H9 (cell line): ENCODE data around the gene C19orf25. TPM values are rescaled to one million over a fixed set of nuclear protein-coding genes. Genes with fewer than 3 reads are reported as not detected.

Experiments
- DNase-seq: peaks from one replicate; pipeline ENCODE4 v3.0.0-alpha.2; 2017
- H2AFZ ChIP-seq: one replicate; pipeline ENCODE4 v1.6.1; 2013; ENCODE audit warnings: mild to moderate bottlenecking, low read length, control low read depth, moderate library complexity
- H2AK5ac ChIP-seq: 2 replicates; pipeline ENCODE4 v1.6.1; 2013; ENCODE audit warnings: low read length, control low read depth, mixed read lengths; ENCODE audit not compliant: insufficient read length
- H2BK120ac ChIP-seq: one replicate; pipeline ENCODE4 v1.6.1; 2013; ENCODE audit warnings: low read depth, mild to moderate bottlenecking, low read length, control low read depth, inconsistent platforms; ENCODE audit not compliant: poor library complexity, severe bottlenecking
- H2BK12ac ChIP-seq: 2 replicates; pipeline ENCODE4 v1.6.1; 2013; ENCODE audit warnings: low read length, control low read depth, mixed read lengths, low read depth; ENCODE audit not compliant: insufficient read length
- H2BK15ac ChIP-seq: 2 replicates; pipeline ENCODE4 v1.6.1; 2013; ENCODE audit warnings: low read depth, low read length, control low read depth
- H2BK20ac ChIP-seq: one replicate; pipeline ENCODE4 v1.6.1; 2013; ENCODE audit warnings: low read depth, mild to moderate bottlenecking, low read length, control low read depth, inconsistent platforms; ENCODE audit not compliant: poor library complexity, severe bottlenecking
- H2BK5ac ChIP-seq: 2 replicates; pipeline ENCODE4 v1.6.1; 2013; ENCODE audit warnings: low read length, control low read depth, mixed read lengths; ENCODE audit not compliant: insufficient read length
- H3K14ac ChIP-seq: 2 replicates; pipeline ENCODE4 v1.6.1; 2013; ENCODE audit warnings: low read length, control low read depth; ENCODE audit not compliant: insufficient read depth
- H3K18ac ChIP-seq: 2 replicates; pipeline ENCODE4 v1.6.1; 2013; ENCODE audit warnings: low read depth, mild to moderate bottlenecking, mixed read lengths, low read length, control low read depth; ENCODE audit not compliant: insufficient read length
- H3K23ac ChIP-seq: 2 replicates; pipeline ENCODE4 v1.6.1; 2013; ENCODE audit warnings: low read length, control low read depth, mixed read lengths, low read depth; ENCODE audit not compliant: insufficient read length
- H3K23me2 ChIP-seq: 2 replicates; pipeline ENCODE4 v1.6.1; 2013; ENCODE audit warnings: low read depth, mild to moderate bottlenecking, mixed read lengths, low read length, control low read depth; ENCODE audit not compliant: insufficient read length, poor library complexity, severe bottlenecking
- H3K27ac ChIP-seq: 2 replicates; pipeline ENCODE4 v1.5.1; 2013; ENCODE audit warnings: low read length, control low read depth, mixed read lengths, low read depth; ENCODE audit not compliant: insufficient read length
- H3K27me3 ChIP-seq: 2 replicates; pipeline ENCODE4 v1.6.1; 2013; ENCODE audit warnings: low read length, control low read depth, inconsistent platforms; ENCODE audit not compliant: insufficient read depth
- H3K4ac ChIP-seq: 2 replicates; pipeline ENCODE4 v1.6.1; 2013; ENCODE audit warnings: low read depth, mild to moderate bottlenecking, control low read depth, inconsistent platforms, low read length, moderate library complexity
- H3K4me1 ChIP-seq: 2 replicates; pipeline ENCODE4 v1.6.1; 2013; ENCODE audit warnings: low read length, control low read depth, inconsistent platforms; ENCODE audit not compliant: insufficient read depth
- H3K4me2 ChIP-seq: 2 replicates; pipeline ENCODE4 v1.6.1; 2013; ENCODE audit warnings: low read length, control low read depth, mixed read lengths; ENCODE audit not compliant: insufficient read length, insufficient read depth
- H3K56ac ChIP-seq: 2 replicates; pipeline ENCODE4 v1.6.1; 2013; ENCODE audit warnings: low read depth, mild to moderate bottlenecking, mixed read lengths, low read length, control low read depth; ENCODE audit not compliant: insufficient read length
- H3K79me1 ChIP-seq: 2 replicates; pipeline ENCODE4 v1.6.1; 2013; ENCODE audit warnings: low read depth, mild to moderate bottlenecking, moderate library complexity, low read length, control low read depth, inconsistent platforms; ENCODE audit not compliant: insufficient read depth, poor library complexity, severe bottlenecking
- H3K79me2 ChIP-seq: 2 replicates; pipeline ENCODE4 v1.6.1; 2013; ENCODE audit warnings: low read length, control low read depth, inconsistent platforms; ENCODE audit not compliant: insufficient read depth
- H3K9ac ChIP-seq: 2 replicates; pipeline ENCODE4 v1.6.1; 2013; ENCODE audit warnings: low read length, control low read depth, mixed read lengths; ENCODE audit not compliant: insufficient read length; ENCODE audit errors: extremely low read depth
- H3K9me3 ChIP-seq: one replicate; pipeline ENCODE4 v1.6.1; 2013; ENCODE audit warnings: low read depth, low read length, inconsistent platforms; ENCODE audit not compliant: control insufficient read depth
- H3T11ph ChIP-seq: one replicate; pipeline ENCODE4 v1.6.1; 2013; ENCODE audit warnings: mild to moderate bottlenecking, low read length, control low read depth, inconsistent platforms
- H4K20me1 ChIP-seq: one replicate; pipeline ENCODE4 v1.6.1; 2013; ENCODE audit not compliant: control insufficient read depth, insufficient read length, insufficient read depth
- H4K5ac ChIP-seq: 2 replicates; pipeline ENCODE4 v1.6.1; 2013; ENCODE audit warnings: low read depth, mild to moderate bottlenecking, mixed read lengths, low read length, control low read depth; ENCODE audit not compliant: insufficient read length
- H4K8ac ChIP-seq: replicated peaks from 2 replicates; pipeline ENCODE4 v1.6.1; 2013; ENCODE audit warnings: low read length, control low read depth, mixed read lengths, low read depth; ENCODE audit not compliant: insufficient read length
- H4K91ac ChIP-seq: 2 replicates; pipeline ENCODE4 v1.6.1; 2013; ENCODE audit warnings: low read depth, mild to moderate bottlenecking, moderate library complexity, mixed read lengths, low read length, control low read depth; ENCODE audit not compliant: insufficient read length
- H3K27ac Mint-ChIP-seq, 3 experiments: 2 replicates in 2 of 3; 3 replicates in 1 of 3; pipeline ENCODE4 v1.8.0; 2020 to 2021; ENCODE audit warnings: mixed read lengths in 3 of 3, mild to moderate bottlenecking in 1 of 3, moderate library complexity in 1 of 3
- H3K27me3 Mint-ChIP-seq: 2 replicates; pipeline ENCODE4 v1.8.0; 2021; ENCODE audit warnings: low read depth, mild to moderate bottlenecking, moderate library complexity, mixed read lengths
- H3K36me3 Mint-ChIP-seq, 3 experiments: 2 replicates in 2 of 3; 3 replicates in 1 of 3; pipeline ENCODE4 v1.8.0; 2020 to 2021; ENCODE audit warnings: low read depth in 3 of 3, mixed read lengths in 3 of 3; ENCODE audit not compliant: insufficient read depth in 1 of 3
- H3K4me1 Mint-ChIP-seq, 2 experiments: 2 replicates each; pipeline ENCODE4 v1.8.0; 2020; ENCODE audit warnings: mixed read lengths in 2 of 2
- H3K4me3 Mint-ChIP-seq, 2 experiments: 2 replicates in 1 of 2; 3 replicates in 1 of 2; pipeline ENCODE4 v1.8.0; 2020 to 2021; ENCODE audit warnings: mild to moderate bottlenecking in 2 of 2, mixed read lengths in 2 of 2, moderate library complexity in 1 of 2
- H3K9me3 Mint-ChIP-seq, 2 experiments: 2 replicates in 1 of 2; 3 replicates in 1 of 2; pipeline ENCODE4 v1.8.0; 2020; ENCODE audit warnings: mild to moderate bottlenecking in 2 of 2, mixed read lengths in 2 of 2, moderate library complexity in 1 of 2
- WGBS: extraction: QIAGEN DNeasy Blood & Tissue Kit; methylation state at CpG from one replicate; pipeline ENCODE4 v1.1.7; 2013; ENCODE audit warnings: missing lambda C conversion rate, low lambda C conversion rate, mixed read lengths; ENCODE audit not compliant: insufficient read length; ENCODE audit errors: extremely low coverage; 5-methylcytosine and 5-hydroxymethylcytosine counted together
- total RNA-seq: library from RNA; stranded (reverse); gene quantifications from 2 replicates; pipeline ENCODE4 v1.2.1, GENCODE V29; 2021
- TF ChIP-seq, protein P1 (sequence below): fragments of 200-600 bp; sonication (generic); conservative IDR thresholded peaks from 3 replicates; pipeline ENCODE4 v1.8.0; 2021; ENCODE audit warnings: antibody characterized with exemption, mild to moderate bottlenecking

Gene C19orf25
- total RNA-seq, 1 experiment from 2014 or later, result 36.8 TPM

DNA sequence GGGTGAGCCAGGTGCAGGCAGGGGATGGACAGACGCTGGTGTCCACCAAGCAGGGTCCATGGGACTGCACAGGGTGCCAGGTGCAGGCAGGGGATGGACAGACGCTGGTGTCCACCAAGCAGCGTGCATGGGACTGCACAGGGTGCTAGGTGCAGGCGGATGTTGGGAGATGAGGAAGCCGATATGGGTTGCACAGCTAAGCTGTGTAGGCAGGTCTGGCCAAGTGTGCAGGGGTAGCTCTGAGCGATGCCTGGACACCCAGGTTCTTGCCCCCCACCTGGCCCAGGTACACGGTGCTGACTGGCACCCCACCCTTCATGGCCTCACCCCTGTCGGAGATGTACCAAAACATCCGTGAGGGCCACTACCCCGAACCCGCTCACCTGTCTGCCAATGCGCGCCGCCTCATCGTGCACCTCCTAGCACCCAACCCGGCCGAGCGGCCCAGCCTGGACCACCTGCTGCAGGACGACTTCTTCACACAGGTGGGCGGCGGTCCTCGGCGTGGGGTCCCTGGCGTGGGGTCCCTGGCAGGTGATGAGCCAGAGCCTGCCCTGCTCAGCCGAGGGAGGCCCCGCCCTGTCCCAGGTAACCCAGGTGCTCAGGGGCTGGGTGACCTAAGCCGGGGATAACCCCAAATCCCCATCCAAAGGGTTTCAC lies 48.8 kb upstream of the C19orf25 start:
- H3K27me3 ChIP-seq, result peaks cover 16% of the 10 kb centered on the region; the same call in 1 of the 2 replicates
- H3K79me2 ChIP-seq, result no peaks in the 10 kb centered on the region
- H3K79me1 ChIP-seq, result no peaks in the 10 kb centered on the region
- H3K4ac ChIP-seq, result no peak overlapping the region
- H3K27ac ChIP-seq, result no peak overlapping the region
- no peak overlapping the region for H2BK15ac ChIP-seq
- TF ChIP-seq, protein P1, sequence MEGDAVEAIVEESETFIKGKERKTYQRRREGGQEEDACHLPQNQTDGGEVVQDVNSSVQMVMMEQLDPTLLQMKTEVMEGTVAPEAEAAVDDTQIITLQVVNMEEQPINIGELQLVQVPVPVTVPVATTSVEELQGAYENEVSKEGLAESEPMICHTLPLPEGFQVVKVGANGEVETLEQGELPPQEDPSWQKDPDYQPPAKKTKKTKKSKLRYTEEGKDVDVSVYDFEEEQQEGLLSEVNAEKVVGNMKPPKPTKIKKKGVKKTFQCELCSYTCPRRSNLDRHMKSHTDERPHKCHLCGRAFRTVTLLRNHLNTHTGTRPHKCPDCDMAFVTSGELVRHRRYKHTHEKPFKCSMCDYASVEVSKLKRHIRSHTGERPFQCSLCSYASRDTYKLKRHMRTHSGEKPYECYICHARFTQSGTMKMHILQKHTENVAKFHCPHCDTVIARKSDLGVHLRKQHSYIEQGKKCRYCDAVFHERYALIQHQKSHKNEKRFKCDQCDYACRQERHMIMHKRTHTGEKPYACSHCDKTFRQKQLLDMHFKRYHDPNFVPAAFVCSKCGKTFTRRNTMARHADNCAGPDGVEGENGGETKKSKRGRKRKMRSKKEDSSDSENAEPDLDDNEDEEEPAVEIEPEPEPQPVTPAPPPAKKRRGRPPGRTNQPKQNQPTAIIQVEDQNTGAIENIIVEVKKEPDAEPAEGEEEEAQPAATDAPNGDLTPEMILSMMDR, result no peak
- WGBS, result no CpG with 5 or more reads among the region's 27 CpGs
- no peak overlapping the region for H2BK12ac ChIP-seq
- H4K20me1 ChIP-seq, result peaks cover 3% of the 10 kb centered on the region
- H3K56ac ChIP-seq, result no peak overlapping the region
- H4K5ac ChIP-seq, result no peak overlapping the region
- H3K23ac ChIP-seq, result no peak overlapping the region
- no peak overlapping the region for H3T11ph ChIP-seq
- H3K9ac ChIP-seq, result no peak overlapping the region
- no peak overlapping the region for H3K18ac ChIP-seq
- H3K14ac ChIP-seq, result no peak overlapping the region; the same call in 1 of the 2 replicates
- no peak overlapping the region for H2AFZ ChIP-seq
- no peak overlapping the region for H3K27ac Mint-ChIP-seq
- no peak overlapping the region for H2AK5ac ChIP-seq
- H3K4me3 Mint-ChIP-seq, result no peak overlapping the region
- H2BK120ac ChIP-seq, result no peak overlapping the region
- H3K9me3 ChIP-seq, result no peaks in the 10 kb centered on the region
- H3K4me1 ChIP-seq, result no peaks in the 10 kb centered on the region
- peaks cover 0 to 6% of the 10 kb centered on the region in 2 experiments; a peak in 3 of 5 replicates for H3K9me3 Mint-ChIP-seq
- no peak overlapping the region for H4K91ac ChIP-seq
- peaks cover 58% of the 10 kb centered on the region for H3K27me3 Mint-ChIP-seq
- H4K8ac ChIP-seq, result no peak overlapping the region
- H3K23me2 ChIP-seq, result peaks cover 2% of the 10 kb centered on the region
- peaks cover 6 to 7% of the 10 kb centered on the region in 2 experiments; a peak in 3 of 4 replicates for H3K4me1 Mint-ChIP-seq
- H2BK5ac ChIP-seq, result no peak overlapping the region
- H2BK20ac ChIP-seq, result no peak overlapping the region
- DNase-seq, result no peak
- H3K36me3 Mint-ChIP-seq, result no peaks in the 10 kb centered on the region
- no peak overlapping the region for H3K4me2 ChIP-seq
